Activated T-cell treated with anti-CD3 and anti-CD28 coated beads, Interleukin-2, amount 50 U/mL, for 4 hours (primary cell): ENCODE measurements around the gene NCOA6. TPM values are rescaled to one million over a fixed set of nuclear protein-coding genes. Genes with fewer than 3 reads are reported as not detected.

Source experiments
- ATAC-seq, 2 donors: fragments of 200-7000 bp; cut with Tn5 transposase; one replicate each; pipeline ENCODE4 v1.10.0; 2021
- DNase-seq: peaks from one replicate; pipeline ENCODE4 v3.0.0-alpha.2; 2020
- H3K27me3 Mint-ChIP-seq: one replicate; pipeline ENCODE4 v1.8.0; 2021; ENCODE audit warnings: low read depth, mixed read lengths
- H3K36me3 Mint-ChIP-seq: one replicate; pipeline ENCODE4 v1.8.0; 2022; ENCODE audit warnings: mixed read lengths; ENCODE audit not compliant: insufficient read depth
- H3K4me1 Mint-ChIP-seq: one replicate; pipeline ENCODE4 v1.8.0; 2021; ENCODE audit warnings: low read depth, mixed read lengths
- H3K4me3 Mint-ChIP-seq: one replicate; pipeline ENCODE4 v1.8.0; 2021; ENCODE audit warnings: mild to moderate bottlenecking, moderate library complexity, mixed read lengths
- H3K9me3 Mint-ChIP-seq: one replicate; pipeline ENCODE4 v1.8.0; 2021; ENCODE audit warnings: mixed read lengths
- total RNA-seq, 3 donors: library from RNA; stranded (reverse); gene quantifications; one replicate each; pipeline ENCODE4 v1.2.1, GENCODE V29; 2021

NCOA6 gene
- total RNA-seq, 3 donors from 2014 or later = 18.9 to 23.0 (median 19.7) TPM

DNA sequence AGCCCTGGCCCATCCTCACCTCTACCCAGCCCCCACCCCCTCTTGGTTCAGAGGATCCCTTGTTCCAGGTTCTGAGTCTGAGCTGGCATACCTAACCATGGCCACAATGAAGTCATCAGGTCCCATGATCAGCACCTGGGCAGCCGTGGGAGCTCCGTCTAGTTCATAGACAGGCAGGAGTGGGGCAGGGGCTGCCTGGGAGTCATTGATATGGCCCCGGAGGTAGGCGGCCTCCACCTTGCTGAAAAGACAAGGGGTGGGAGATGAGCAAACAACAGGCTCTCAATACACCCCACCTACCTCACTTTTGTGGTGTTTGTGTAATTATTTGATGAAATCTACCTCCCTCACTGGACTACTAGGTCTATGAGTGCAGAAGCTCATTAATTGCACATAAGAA, 26.8 kb upstream of the NCOA6 start:
- Mint-ChIP-seq H3K9me3 (no peaks in the 10 kb centered on the region), H3K4me3 (no peak overlapping the region), H3K27me3 (no peaks in the 10 kb centered on the region), H3K36me3 (peaks cover 6% of the 10 kb centered on the region), H3K4me1 (no peaks in the 10 kb centered on the region)
- ATAC-seq (no peak), DNase-seq (no peak)

DNA sequence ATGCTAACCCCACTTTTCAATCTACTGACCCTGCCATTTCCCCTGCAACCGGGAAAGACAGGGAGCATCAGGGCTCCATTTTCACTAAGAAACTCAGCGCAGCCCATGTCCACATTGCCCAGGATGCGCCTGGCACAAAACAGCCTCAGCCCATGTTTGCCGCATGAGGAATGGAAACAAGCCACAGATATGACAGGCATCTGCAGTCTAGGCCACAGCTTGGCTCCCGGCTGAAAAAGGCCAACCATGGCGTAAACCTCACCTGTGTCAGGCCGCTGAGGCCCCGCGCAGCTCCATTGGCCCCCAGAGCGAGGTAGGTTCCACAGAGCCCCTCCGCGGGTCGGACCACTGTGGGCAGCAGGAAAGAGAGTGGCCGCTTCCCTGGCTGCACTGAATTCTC, 25.5 kb upstream of the NCOA6 start:
- Mint-ChIP-seq H3K4me1 (no peaks in the 10 kb centered on the region), H3K27me3 (no peaks in the 10 kb centered on the region), H3K9me3 (no peaks in the 10 kb centered on the region), H3K4me3 (no peak overlapping the region), H3K36me3 (peaks cover 12% of the 10 kb centered on the region)
- no peak for ATAC-seq
- no peak for DNase-seq

DNA sequence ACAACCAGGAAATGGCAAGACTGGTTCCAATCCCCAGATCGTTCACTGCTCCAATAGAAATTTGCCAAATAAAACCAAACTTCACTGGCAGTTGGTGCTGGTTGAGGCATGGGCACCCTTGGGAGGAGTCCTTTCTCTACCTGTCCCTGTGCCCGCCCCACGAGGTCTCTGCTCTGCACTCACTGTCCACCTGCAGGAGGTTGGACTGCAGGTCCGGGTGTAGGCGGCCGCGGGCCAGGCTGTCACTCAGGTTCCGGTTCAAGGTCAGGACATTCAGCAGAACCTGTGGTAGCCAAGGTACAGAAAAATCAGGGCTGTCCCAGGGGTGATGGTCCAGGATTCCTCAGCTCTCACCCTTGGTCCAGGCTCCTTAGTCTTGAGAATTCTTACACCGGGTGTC, 24.3 kb upstream of the NCOA6 start:
- DNase-seq (no peak), ATAC-seq (no peak)
- Mint-ChIP-seq H3K4me1 (no peaks in the 10 kb centered on the region), H3K9me3 (no peaks in the 10 kb centered on the region), H3K27me3 (no peaks in the 10 kb centered on the region), H3K36me3 (peaks cover 12% of the 10 kb centered on the region), H3K4me3 (no peak overlapping the region)

DNA sequence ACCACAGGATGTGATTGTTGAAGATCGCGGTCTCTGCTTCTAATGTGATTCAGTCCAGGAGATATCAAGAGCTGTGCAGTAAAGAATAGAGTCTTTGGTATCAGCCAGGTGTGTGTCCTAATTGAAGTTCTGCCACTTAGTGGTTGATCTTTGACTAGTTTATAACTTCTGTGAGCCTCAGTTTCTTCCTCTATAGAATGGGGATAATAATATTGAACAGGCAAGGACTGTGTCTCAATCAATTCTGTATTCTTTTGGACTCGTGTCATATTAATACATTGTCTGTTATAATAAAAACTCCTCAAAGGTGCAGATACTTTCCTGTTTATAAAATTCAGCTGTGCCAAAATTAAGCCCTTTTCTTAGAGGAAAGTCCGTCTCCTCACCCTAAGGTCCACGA, 23.1 kb upstream of the NCOA6 start:
- Mint-ChIP-seq H3K9me3 (no peaks in the 10 kb centered on the region), H3K27me3 (no peaks in the 10 kb centered on the region), H3K36me3 (peaks cover 12% of the 10 kb centered on the region), H3K4me3 (no peak overlapping the region), H3K4me1 (no peaks in the 10 kb centered on the region)
- DNase-seq = no peak
- ATAC-seq = no peak

DNA sequence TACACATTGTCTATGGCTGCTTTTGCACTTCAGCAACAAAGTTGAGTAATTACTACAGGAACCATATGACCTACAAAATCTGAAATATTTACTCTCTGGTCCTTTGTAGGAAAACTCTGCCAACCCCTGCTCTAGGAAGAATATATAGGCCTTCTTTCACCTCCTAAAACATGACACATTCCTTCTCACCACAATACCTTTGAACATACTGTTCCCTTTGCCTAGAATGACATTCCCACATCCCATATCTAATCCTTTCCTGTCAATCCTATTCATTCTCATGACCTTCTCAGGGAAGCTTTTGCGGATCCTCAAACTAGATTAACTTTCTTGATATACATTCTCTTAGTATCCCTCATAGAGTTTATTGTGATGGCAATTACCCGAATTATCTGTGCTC, 18.0 kb upstream of the NCOA6 start:
- Mint-ChIP-seq H3K36me3 (peaks cover 6% of the 10 kb centered on the region), H3K4me1 (no peaks in the 10 kb centered on the region), H3K9me3 (no peaks in the 10 kb centered on the region), H3K4me3 (no peak overlapping the region), H3K27me3 (peaks cover 7% of the 10 kb centered on the region)
- ATAC-seq (no peak), DNase-seq (no peak)

DNA sequence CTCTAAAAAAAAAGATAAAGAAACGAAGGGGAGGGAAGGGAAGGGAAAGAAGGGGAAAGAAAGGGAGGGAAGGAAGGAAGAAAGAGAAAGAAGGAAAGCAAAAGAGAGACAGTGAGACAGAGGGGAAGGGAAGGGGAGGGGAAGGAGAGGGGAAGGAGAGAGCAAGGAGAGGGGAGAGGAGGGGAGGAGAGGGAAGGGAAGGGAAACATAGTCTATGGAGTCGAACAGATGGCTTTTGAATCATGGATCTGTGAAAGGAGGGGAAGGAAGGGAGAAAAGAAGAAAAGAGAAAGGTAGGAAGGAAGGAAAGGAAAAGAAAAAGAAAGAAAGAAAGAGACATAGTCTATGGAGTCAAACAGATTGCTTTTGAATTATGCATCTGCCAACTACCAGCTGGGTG, 16.7 kb upstream of the NCOA6 start:
- Mint-ChIP-seq H3K9me3 (no peaks in the 10 kb centered on the region), H3K27me3 (peaks cover 7% of the 10 kb centered on the region), H3K4me1 (no peaks in the 10 kb centered on the region), H3K36me3 (peaks cover 5% of the 10 kb centered on the region), H3K4me3 (no peak overlapping the region)
- no peak for ATAC-seq
- no peak for DNase-seq

DNA sequence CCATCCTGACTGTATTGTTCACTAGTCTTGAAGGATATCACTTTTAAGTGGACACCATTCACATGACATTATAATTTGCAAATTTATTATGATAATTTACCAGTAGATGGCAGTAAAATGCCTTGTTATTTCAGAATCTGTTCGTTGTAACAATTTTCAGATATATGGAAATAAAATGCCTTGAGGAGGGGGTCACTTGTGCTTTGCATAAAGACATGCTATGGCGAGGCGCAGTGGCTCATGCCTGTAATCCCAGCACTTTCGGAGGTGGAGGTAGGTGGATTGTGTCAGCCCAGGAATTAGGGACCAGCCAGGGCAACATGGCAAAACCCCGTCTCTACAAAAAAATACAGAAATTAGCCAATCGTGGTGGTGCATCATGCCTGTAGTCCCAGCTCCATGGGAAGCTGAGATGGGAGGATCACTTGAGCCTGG, 9.0 kb upstream of the NCOA6 start:
- ATAC-seq (peak in 1 of 2 donors; percentile 43), DNase-seq (no peak)
- H3K27me3 Mint-ChIP-seq = peaks cover 10% of the 10 kb centered on the region
- H3K36me3 Mint-ChIP-seq = no peaks in the 10 kb centered on the region
- no peak overlapping the region for H3K4me3 Mint-ChIP-seq
- H3K9me3 Mint-ChIP-seq = no peaks in the 10 kb centered on the region
- H3K4me1 Mint-ChIP-seq = peaks cover 2% of the 10 kb centered on the region

DNA sequence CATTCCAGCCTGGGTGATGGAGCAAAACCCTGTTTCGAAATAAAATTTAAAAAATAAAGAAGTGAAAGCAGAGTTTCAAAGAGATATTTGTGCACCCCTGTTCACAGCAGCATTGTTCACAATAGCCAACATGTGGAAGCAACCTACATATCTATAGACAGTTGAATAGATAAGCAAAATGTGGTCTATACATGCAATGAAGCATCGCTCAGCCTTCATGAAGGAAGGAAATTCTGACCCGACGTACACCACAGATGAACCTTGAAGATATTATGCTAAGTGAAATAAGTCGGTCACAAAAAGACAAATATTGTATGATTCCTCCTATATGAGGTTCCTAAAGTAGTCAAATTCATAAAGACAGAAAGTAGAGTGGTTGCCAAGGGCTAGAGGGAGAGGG, 6.5 kb upstream of the NCOA6 start:
- Mint-ChIP-seq H3K36me3 (no peaks in the 10 kb centered on the region), H3K4me3 (no peak overlapping the region), H3K9me3 (no peaks in the 10 kb centered on the region), H3K4me1 (peaks cover 2% of the 10 kb centered on the region), H3K27me3 (peaks cover 10% of the 10 kb centered on the region)
- no peak for ATAC-seq
- no peak for DNase-seq

DNA sequence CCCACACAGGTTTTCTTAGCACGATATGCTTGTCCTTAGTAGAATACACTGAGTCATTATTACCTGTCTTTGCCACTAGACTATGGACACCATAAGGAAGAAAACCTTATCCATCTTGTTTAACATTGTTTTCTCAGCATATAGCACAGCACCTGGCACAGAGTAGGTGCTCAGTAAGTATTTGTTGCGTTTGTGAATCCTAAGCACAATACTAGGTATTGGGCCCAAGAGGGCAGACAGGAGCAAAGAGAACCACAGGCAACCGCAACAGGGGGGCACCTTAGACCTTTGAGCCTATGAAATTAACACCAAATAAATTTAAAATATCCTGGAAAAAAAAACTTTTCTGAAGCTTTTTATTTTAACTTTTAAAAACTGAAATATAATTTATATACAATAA, 3.7 kb upstream of the NCOA6 start:
- no peak overlapping the region for H3K4me3 Mint-ChIP-seq
- DNase-seq (no peak), ATAC-seq (no peak)
- peaks cover 7% of the 10 kb centered on the region for H3K27me3 Mint-ChIP-seq
- H3K4me1 Mint-ChIP-seq = peaks cover 11% of the 10 kb centered on the region
- H3K9me3 Mint-ChIP-seq = no peaks in the 10 kb centered on the region
- no peaks in the 10 kb centered on the region for H3K36me3 Mint-ChIP-seq

DNA sequence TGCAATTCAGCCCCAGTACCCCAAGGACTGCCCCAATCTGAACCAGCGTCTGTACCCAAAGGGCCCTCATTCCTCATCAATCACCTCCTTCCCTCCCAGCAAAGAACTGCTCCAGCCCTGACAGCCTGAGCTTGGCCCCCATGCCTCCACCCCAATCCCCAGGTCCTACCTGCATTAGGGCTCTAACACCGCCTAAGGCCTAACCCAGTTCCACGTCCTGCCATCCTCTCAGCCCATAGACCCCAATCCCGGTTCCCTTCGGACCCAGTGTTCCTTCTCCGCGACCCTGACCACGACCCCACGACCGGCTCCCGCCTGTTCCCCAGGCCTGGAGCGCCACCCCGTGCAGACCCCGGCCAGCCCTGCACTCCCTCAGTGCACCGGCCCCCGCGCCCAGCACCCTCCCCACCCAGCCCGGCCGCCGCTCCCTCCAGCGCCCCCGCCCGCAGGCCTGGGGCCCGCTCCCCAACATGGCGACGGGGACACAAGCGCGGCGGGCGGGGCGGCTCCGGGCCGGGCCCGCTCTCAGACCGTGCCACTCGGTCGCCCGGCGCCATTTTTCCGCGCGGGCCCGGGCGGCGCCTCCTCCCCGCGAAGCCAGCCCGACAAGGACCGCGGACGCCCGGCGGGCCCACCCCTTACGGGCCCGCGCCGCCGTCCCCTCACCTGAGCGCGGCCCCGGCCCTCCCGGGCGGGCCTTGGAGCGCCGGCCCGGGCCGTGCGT, 483 bp downstream of the NCOA6 start:
- Mint-ChIP-seq H3K9me3 (no peaks in the 10 kb centered on the region), H3K27me3 (no peaks in the 10 kb centered on the region), H3K36me3 (peaks cover 1% of the 10 kb centered on the region), H3K4me3 (peak overlapping the region; percentile 93), H3K4me1 (peaks cover 43% of the 10 kb centered on the region)
- ATAC-seq (peak; percentile 89), DNase-seq (peak; percentile 58)

DNA sequence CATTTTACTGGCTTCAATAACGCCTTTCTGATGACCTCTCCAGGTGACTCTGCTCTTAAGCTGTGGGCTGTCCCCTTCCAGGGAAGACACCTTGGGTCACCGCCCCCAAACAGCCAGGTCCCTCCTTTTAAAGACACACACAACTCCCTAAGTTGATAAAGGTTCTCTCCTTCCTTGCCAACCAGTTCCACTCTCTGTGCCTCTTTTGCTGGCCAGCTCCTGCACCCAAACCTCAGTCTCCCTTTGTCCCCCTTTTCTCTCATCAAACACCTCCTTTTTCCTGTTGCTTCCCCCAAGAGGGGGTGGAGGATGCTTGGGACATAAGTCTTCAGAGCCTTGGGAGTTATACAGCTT, 1.0 kb downstream of the NCOA6 start:
- DNase-seq (peak; percentile 70), ATAC-seq (peak; percentile 68)
- H3K27me3 Mint-ChIP-seq = no peaks in the 10 kb centered on the region
- H3K36me3 Mint-ChIP-seq = peaks cover 1% of the 10 kb centered on the region
- peak overlapping the region; percentile 93 for H3K4me3 Mint-ChIP-seq
- H3K4me1 Mint-ChIP-seq = peaks cover 47% of the 10 kb centered on the region
- H3K9me3 Mint-ChIP-seq = no peaks in the 10 kb centered on the region

DNA sequence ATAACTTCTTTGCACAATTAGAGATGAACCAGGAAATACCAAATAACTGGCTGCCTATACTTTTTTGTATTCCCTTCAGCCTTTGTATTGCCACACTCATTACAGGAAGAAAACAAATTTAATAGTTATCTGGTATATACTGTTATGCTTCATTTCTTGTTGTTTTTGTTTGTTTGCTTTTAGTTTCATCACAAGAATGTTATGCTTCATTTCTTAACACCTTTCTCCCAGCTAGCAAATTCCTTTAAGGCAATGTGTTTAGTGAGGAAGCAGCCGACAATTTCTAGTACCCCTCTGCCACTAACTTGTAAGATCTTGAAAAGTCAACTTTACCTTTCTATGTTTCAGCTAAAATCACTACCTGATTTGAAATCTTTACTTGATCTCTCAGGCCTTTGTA, 1.4 kb downstream of the NCOA6 start:
- no peaks in the 10 kb centered on the region for H3K9me3 Mint-ChIP-seq
- peaks cover 50% of the 10 kb centered on the region for H3K4me1 Mint-ChIP-seq
- DNase-seq = no peak
- peak overlapping the region; percentile 93 for H3K4me3 Mint-ChIP-seq
- H3K27me3 Mint-ChIP-seq = no peaks in the 10 kb centered on the region
- ATAC-seq = no peak
- H3K36me3 Mint-ChIP-seq = peaks cover 1% of the 10 kb centered on the region

DNA sequence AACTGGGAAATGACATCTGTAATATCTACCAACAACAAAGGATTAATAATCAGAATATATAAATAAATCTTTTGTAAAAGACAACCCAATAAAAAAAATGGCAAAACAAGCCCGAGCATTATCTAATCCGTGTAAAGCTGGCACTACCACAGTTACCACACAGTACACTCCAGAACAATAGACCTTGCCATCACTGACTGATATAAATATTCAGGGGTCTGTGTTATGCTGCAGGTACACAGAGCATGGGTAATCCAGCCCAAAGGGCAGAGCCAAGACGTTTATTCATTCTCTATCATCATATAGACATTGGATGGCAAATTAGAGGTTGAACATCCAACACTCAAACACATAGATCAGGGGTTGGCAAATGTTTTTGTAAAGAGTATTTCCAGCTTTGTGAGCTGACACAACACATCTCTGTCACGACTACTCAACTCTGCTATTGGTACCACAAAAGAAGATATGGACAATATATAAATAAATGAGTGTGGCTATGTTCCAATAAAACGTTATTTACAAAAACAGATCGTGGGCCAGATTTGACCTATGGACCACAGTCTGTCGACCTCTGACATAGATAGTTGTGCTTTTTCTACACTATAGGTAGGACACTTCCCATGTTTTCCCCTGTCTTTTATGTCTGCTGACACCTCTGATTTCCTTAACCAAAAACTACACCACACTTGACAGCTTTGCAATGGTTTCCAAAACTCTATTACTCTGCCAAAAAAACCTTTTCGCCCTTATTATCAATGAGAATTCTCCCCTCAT, 4.5 kb downstream of the NCOA6 start:
- H3K4me1 Mint-ChIP-seq = peaks cover 62% of the 10 kb centered on the region

DNA sequence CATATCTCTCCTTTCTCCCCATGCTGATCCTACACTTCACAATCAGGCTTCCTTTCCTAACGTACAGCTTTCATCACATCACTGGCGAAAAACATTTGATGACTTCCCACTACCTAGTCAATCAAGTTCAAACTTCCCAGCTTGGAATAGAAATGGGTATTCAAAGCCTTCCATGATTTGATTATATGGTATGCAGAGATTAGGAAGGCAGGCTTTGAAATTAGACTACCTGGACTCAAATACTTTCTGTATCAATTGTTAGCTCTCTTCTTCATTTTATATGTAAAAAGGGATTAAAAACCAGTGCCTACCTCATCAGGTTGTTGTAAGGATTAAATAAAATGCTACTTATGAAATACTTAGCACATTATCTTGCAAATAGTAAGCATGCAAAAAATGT, 7.7 kb downstream of the NCOA6 start:
- H3K9me3 Mint-ChIP-seq = no peaks in the 10 kb centered on the region
- ATAC-seq (no peak), DNase-seq (no peak)
- H3K36me3 Mint-ChIP-seq = peaks cover 1% of the 10 kb centered on the region
- no peak overlapping the region for H3K4me3 Mint-ChIP-seq
- no peaks in the 10 kb centered on the region for H3K27me3 Mint-ChIP-seq
- peaks cover 51% of the 10 kb centered on the region for H3K4me1 Mint-ChIP-seq

More for the DNA sequence above, 4.5 kb downstream of the NCOA6 start:
- Mint-ChIP-seq H3K9me3 (no peaks in the 10 kb centered on the region), H3K36me3 (peaks cover 1% of the 10 kb centered on the region), H3K4me3 (no peak overlapping the region), H3K27me3 (no peaks in the 10 kb centered on the region)
- no peak for ATAC-seq
- DNase-seq = no peak

DNA sequence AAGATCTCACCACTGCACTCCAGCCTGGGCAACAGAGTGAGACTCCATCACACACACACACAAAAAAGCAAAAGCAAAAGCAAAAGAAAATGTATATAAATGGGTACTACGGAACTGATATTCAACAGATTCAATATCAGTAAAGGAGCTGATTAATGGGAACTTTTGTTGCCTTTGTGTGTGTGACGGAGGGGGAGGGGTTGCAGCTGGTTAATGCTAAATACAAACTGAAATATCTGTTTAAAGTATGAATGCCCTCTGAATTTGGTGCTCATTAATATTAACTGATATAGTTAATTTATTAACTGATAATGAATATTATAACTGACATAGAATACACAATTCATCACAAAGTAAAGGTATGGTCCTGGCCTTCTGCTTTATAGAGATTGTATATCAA, 8.4 kb downstream of the NCOA6 start:
- Mint-ChIP-seq H3K27me3 (no peaks in the 10 kb centered on the region), H3K4me1 (peaks cover 45% of the 10 kb centered on the region), H3K9me3 (no peaks in the 10 kb centered on the region), H3K36me3 (peaks cover 1% of the 10 kb centered on the region), H3K4me3 (no peak overlapping the region)
- ATAC-seq = no peak
- DNase-seq = no peak
